ENCODE measurements around the gene PSMB10.
A peak's percentile ranks its signal among the peaks of the same experiment; 100 is the strongest.

DNA sequence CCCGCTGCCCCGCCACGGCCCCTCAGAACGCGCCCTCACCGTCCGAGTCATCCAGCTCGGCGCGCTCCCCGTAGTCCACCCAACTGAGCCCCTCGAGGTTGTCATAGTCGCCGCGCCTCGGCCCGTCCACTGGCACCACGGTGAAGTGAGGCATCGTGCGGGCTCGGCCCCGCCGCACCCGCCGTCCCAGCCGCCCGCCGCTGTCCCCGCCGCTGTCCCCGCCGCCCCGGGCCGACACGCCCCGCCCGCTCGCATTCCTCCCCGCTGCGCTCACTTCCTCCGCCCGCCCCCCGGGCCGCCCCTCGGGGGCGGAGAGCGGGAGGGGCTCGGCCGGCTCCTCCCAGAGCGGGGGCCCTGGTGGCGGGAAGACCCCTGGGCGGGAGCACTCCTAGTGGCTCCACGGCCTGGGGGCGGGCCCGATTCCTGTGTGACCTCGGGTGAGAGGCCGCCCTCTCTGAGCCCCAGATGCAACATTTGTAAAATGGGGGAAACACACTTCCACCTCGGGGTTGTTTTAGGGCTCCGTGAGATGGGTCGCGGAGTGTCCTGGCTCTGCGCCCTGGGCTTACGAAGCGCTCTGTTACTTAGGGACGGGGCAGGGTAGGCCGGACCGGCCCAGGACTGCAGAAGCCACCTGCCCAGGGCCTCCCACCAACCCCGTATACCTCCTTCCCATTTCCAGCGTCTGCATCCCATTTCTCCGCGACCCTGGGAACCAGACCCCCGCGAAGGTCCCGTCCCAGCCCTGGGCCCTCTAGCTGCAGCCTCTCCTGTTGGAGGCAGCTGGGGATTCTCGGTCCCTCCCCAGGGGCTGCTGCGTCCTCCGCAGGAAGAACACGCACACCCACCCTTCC lies 32.0 kb upstream of the PSMB10 start, which contains the start of gene SLC12A4:
- TF ChIP-seq CTCF (IDR thresholded peaks at IDR 0.05) (peak in 2 of 5 experiments; percentile 28 to 39), EP300 (IDR thresholded peaks at IDR 0.05) (peak in 1 of 2 donors; percentile 85), POLR2A (IDR thresholded peaks at IDR 0.05) (peak; percentile 79 to 96)
